GM23248 (cell line): Measurements from ENCODE around the gene RASD2. TPM values are rescaled to one million over a fixed set of nuclear protein-coding genes. Genes with fewer than 3 reads are reported as not detected.

Source experiments
- DNase-seq: peaks from one replicate; pipeline ENCODE4 v3.0.0-alpha.2; 2015
- H2AFZ ChIP-seq: fragments of 200-600 bp; sonication (generic); 2 replicates; pipeline ENCODE4 v1.6.1; 2016; ENCODE audit warnings: antibody characterized with exemption
- H3F3A ChIP-seq: fragments of 200-600 bp; sonication (generic); 2 replicates; pipeline ENCODE4 v1.6.1; 2016; ENCODE audit warnings: mild to moderate bottlenecking, antibody characterized with exemption, mixed run types; ENCODE audit not compliant: insufficient read depth
- H3K27ac ChIP-seq: fragments of 200-600 bp; sonication (generic); 2 replicates; pipeline ENCODE4 v1.5.1; 2016; ENCODE audit warnings: mild to moderate bottlenecking
- H3K27me3 ChIP-seq: fragments of 200-600 bp; sonication (generic); replicated peaks from 2 replicates; pipeline ENCODE4 v1.6.1; 2016; ENCODE audit warnings: mild to moderate bottlenecking; ENCODE audit not compliant: insufficient read depth
- H3K36me3 ChIP-seq: fragments of 200-600 bp; sonication (generic); 2 replicates; pipeline ENCODE4 v1.6.1; 2016; ENCODE audit warnings: low read depth, mild to moderate bottlenecking
- H3K4me1 ChIP-seq: fragments of 200-600 bp; sonication (generic); 2 replicates; pipeline ENCODE4 v1.6.1; 2016; ENCODE audit warnings: mild to moderate bottlenecking; ENCODE audit not compliant: insufficient read depth
- H3K4me2 ChIP-seq: fragments of 200-600 bp; sonication (generic); one replicate; pipeline ENCODE4 v1.6.1; 2016; ENCODE audit warnings: mild to moderate bottlenecking; ENCODE audit not compliant: unreplicated experiment
- H3K4me3 ChIP-seq: fragments of 200-600 bp; sonication (generic); 2 replicates; pipeline ENCODE4 v1.5.1; 2016; ENCODE audit warnings: mild to moderate bottlenecking
- H3K79me2 ChIP-seq: fragments of 200-600 bp; sonication (generic); 2 replicates; pipeline ENCODE4 v1.6.1; 2016; ENCODE audit warnings: mild to moderate bottlenecking; ENCODE audit not compliant: insufficient read depth
- H3K9ac ChIP-seq: fragments of 200-600 bp; sonication (generic); 2 replicates; pipeline ENCODE4 v1.6.1; 2016; ENCODE audit warnings: mild to moderate bottlenecking
- H3K9me2 ChIP-seq: fragments of 200-600 bp; sonication (generic); 2 replicates; pipeline ENCODE4 v1.6.1; 2016; ENCODE audit warnings: mixed run types, mild to moderate bottlenecking, moderate library complexity; ENCODE audit not compliant: insufficient read depth
- H3K9me3 ChIP-seq: fragments of 200-600 bp; sonication (generic); one replicate; pipeline ENCODE4 v1.6.1; 2017; ENCODE audit warnings: low read depth
- H4K20me1 ChIP-seq: fragments of 200-600 bp; sonication (generic); 2 replicates; pipeline ENCODE4 v1.6.0; 2016; ENCODE audit not compliant: insufficient read depth
- EZH2 ChIP-seq: fragments of 200-600 bp; sonication (generic); IDR thresholded peaks from 2 replicates; pipeline ENCODE4 v1.6.1; 2018; ENCODE audit warnings: antibody characterized with exemption, mild to moderate bottlenecking; ENCODE audit not compliant: insufficient read depth, poor library complexity, severe bottlenecking
- EZH2phosphoT487 ChIP-seq: fragments of 200-600 bp; sonication (generic); IDR thresholded peaks from 2 replicates; pipeline ENCODE4 v1.6.1; 2018; ENCODE audit warnings: antibody characterized with exemption, moderate library complexity, mild to moderate bottlenecking, low read depth; ENCODE audit not compliant: insufficient read depth
- WGBS, 2 experiments: methylation state at CpG; one replicate each; pipeline ENCODE4 v1.1.6; 2015 to 2017; ENCODE audit warnings: low lambda C conversion rate in 2 of 2, low coverage in 1 of 2; ENCODE audit errors: missing lambda C conversion rate in 2 of 2; 5-methylcytosine and 5-hydroxymethylcytosine counted together
- in situ Hi-C: fragments of 300-500 bp; cut with MboI; formaldehyde crosslinking; loops from 2 replicates; pipeline ENCODE4 v1.15.0; 2020
- polyA plus RNA-seq: library from polyadenylated mRNA; unstranded; fragments of >200 nt; fragmentation: Nextera tagmentation; extraction: Ambion mirVana; gene quantifications from 2 replicates; pipeline ENCODE4 v1.2.1, GENCODE V29; 2016
- total RNA-seq: library from RNA; depleted of rRNA; stranded (reverse); fragments of >200 nt; shearing (Covaris generic); gene quantifications from 2 replicates; pipeline ENCODE4 v1.2.3, GENCODE V29; 2014; rRNA removed

Gene RASD2
- total and polyA plus RNA-seq, 2 experiments from 2014 or later = 0.76 to 1.5 TPM

- no peaks in the 10 kb centered on the region for H3K9me2 ChIP-seq
- no peaks in the 10 kb centered on the region for H3K27me3 ChIP-seq
- H3F3A ChIP-seq = peaks cover 10% of the 10 kb centered on the region
- no peak overlapping the region for H3K4me3 ChIP-seq
- in situ Hi-C loops = no loop called here
- H3K79me2 ChIP-seq = no peaks in the 10 kb centered on the region
- TF ChIP-seq EZH2phosphoT487 (no peak), EZH2 (no peak)
- H3K36me3 ChIP-seq = no peaks in the 10 kb centered on the region
- no peak overlapping the region for H3K9ac ChIP-seq
- no peaks in the 10 kb centered on the region for H4K20me1 ChIP-seq
- 81 to 87% methylated on average over 5 of the region's 5 CpGs for WGBS, 2 experiments
- no peak overlapping the region for H3K4me2 ChIP-seq
- no peaks in the 10 kb centered on the region for H3K4me1 ChIP-seq
- no peak overlapping the region for H3K27ac ChIP-seq
- no peak overlapping the region for H2AFZ ChIP-seq
- no peaks in the 10 kb centered on the region for H3K9me3 ChIP-seq
- no peak for DNase-seq
Measured at GRCh38 chr22:35601013-35601580, 60.5 kb downstream of the RASD2 start.

DNA sequence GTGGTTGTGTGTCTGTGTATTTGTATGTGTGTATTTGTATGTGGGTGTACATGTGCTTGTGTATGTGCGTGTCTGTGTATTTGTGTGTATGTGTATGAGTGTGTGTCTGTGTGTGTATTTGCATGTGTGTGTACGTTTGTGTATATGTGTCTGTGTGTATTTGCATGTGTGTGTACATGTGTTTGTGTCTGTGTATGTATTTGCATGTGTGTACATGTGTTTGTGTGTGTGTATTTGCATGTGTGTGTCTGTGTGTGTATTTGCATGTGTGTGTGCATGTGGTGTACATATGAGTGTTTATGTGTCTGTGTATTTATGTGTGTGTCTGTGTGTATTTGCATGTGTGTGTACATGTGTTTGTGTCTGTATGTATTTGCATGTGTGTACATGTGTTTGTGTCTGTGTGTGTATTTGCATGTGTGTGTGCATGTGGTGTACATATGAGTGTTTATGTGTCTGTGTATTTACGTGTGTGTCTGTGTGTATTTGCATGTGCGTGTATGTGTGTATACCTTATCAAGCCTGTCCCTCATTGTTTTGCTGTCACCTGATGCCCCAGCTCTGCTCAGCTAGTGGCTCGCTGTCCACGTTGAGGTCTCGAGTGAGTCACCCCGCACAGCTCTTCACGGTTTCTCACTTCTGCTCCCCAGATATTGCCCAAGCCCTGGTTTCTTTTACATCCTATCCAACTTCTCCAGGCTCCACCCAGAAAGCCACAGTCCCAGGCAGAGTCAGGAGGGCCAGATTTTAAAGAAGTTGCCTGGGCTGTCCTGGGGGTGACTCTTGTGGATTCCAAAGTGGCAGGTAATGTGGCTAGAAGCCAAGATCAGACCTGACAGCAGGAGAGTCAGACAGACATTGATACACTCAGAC, 61.3 kb downstream of the RASD2 start:
- Histone ChIP-seq H3K79me2 (no peaks in the 10 kb centered on the region), H4K20me1 (no peaks in the 10 kb centered on the region), H3K9ac (no peak overlapping the region), H3K27me3 (no peaks in the 10 kb centered on the region), H3K9me2 (no peaks in the 10 kb centered on the region), H3K4me1 (no peaks in the 10 kb centered on the region), H3K4me2 (peak overlapping the region; percentile 38), H3K9me3 (no peaks in the 10 kb centered on the region), H2AFZ (no peak overlapping the region), H3F3A (peaks cover 10% of the 10 kb centered on the region), H3K36me3 (no peaks in the 10 kb centered on the region), H3K27ac (no peak overlapping the region), H3K4me3 (no peak overlapping the region)
- WGBS, 2 experiments = 56 to 57% methylated on average over 9 of the region's 9 CpGs
- DNase-seq = peak; percentile 89
- in situ Hi-C loops = no loop called here
- TF ChIP-seq EZH2phosphoT487 (no peak), EZH2 (no peak)

Other genes with a start within 250 kb of the RASD2 start
- 61.3 and 62.2 TPM in 2 replicates for gene TOM1, start 240.9 kb upstream of the RASD2 start, total RNA-seq
- gene TOM1, start 240.9 kb upstream of the RASD2 start, polyA plus RNA-seq = 69.7 and 72.9 TPM in 2 replicates
- 71.6 and 82.9 TPM in 2 replicates for gene HMOX1, start 159.7 kb upstream of the RASD2 start, total RNA-seq
- gene HMOX1, start 159.7 kb upstream of the RASD2 start, polyA plus RNA-seq = 44.3 and 46.6 TPM in 2 replicates
- gene MCM5, start 140.7 kb upstream of the RASD2 start, total RNA-seq = 34.4 and 37.2 TPM in 2 replicates
- gene MCM5, start 140.7 kb upstream of the RASD2 start, polyA plus RNA-seq = 48.4 and 51.5 TPM in 2 replicates
- gene MB, start 76.5 kb downstream of the RASD2 start, total RNA-seq = not detected in 2 replicates
- gene MB, start 76.5 kb downstream of the RASD2 start, polyA plus RNA-seq = 0.47 TPM in 1 of 2 replicates, not detected in the other
- gene APOL6, start 107.6 kb downstream of the RASD2 start, total RNA-seq = 20.4 and 20.8 TPM in 2 replicates
- 7.1 and 8.0 TPM in 2 replicates for gene APOL6, start 107.6 kb downstream of the RASD2 start, polyA plus RNA-seq
- not detected in 2 replicates for gene APOL5, start 177.0 kb downstream of the RASD2 start, total RNA-seq
- not detected in 2 replicates for gene APOL5, start 177.0 kb downstream of the RASD2 start, polyA plus RNA-seq